Loucy (cell line): Measurements from ENCODE around the gene COL23A1.

ENCODE experiments used
- H2AFZ ChIP-seq: fragments of 200-600 bp; sonication (generic); 2 replicates; pipeline ENCODE4 v1.6.0; 2016; ENCODE audit warnings: antibody characterized with exemption, mild to moderate bottlenecking, low read length, moderate library complexity
- H3F3A ChIP-seq: fragments of 200-600 bp; 2 replicates; pipeline ENCODE4 v1.6.0; 2016; ENCODE audit warnings: antibody characterized with exemption, low read depth, mild to moderate bottlenecking
- H3K27me3 ChIP-seq: fragments of 200-600 bp; sonication (generic); 2 replicates; pipeline ENCODE4 v1.6.1; 2014; ENCODE audit warnings: low read length, mild to moderate bottlenecking; ENCODE audit not compliant: insufficient read depth, poor library complexity, severe bottlenecking
- H3K36me3 ChIP-seq: fragments of 200-600 bp; sonication (generic); 2 replicates; pipeline ENCODE4 v1.6.1; 2016; ENCODE audit warnings: low read length; ENCODE audit not compliant: insufficient read depth
- H3K4me1 ChIP-seq: fragments of 200-600 bp; sonication (generic); 2 replicates; pipeline ENCODE4 v1.5.1; 2014; ENCODE audit warnings: low read length, mild to moderate bottlenecking; ENCODE audit not compliant: insufficient read depth, poor library complexity, severe bottlenecking
- H3K4me2 ChIP-seq: fragments of 200-600 bp; sonication (generic); 2 replicates; pipeline ENCODE4 v1.6.0; 2014; ENCODE audit warnings: antibody characterized with exemption, low read length, low read depth, mild to moderate bottlenecking; ENCODE audit not compliant: poor library complexity, severe bottlenecking
- H3K4me3 ChIP-seq: fragments of 200-600 bp; sonication (generic); 2 replicates; pipeline ENCODE4 v1.5.1; 2014; ENCODE audit warnings: low read length, mild to moderate bottlenecking, mixed read lengths; ENCODE audit not compliant: poor library complexity, severe bottlenecking
- H3K79me2 ChIP-seq: fragments of 200-600 bp; sonication (generic); 2 replicates; pipeline ENCODE4 v1.6.1; 2014; ENCODE audit warnings: low read length; ENCODE audit not compliant: insufficient read depth
- H3K9ac ChIP-seq: fragments of 200-600 bp; sonication (generic); 2 replicates; pipeline ENCODE4 v1.6.0; 2014; ENCODE audit warnings: mild to moderate bottlenecking, low read depth, low read length, moderate library complexity; ENCODE audit not compliant: poor library complexity, severe bottlenecking
- H3K9me2 ChIP-seq: fragments of 200-600 bp; sonication (generic); replicated peaks from 2 replicates; pipeline ENCODE4 v1.6.1; 2016; ENCODE audit warnings: low read depth, low read length, mixed read lengths
- H3K9me3 ChIP-seq: fragments of 200-600 bp; sonication (generic); 2 replicates; pipeline ENCODE4 v1.6.1; 2014; ENCODE audit warnings: mild to moderate bottlenecking, antibody characterized with exemption, low read length, low read depth; ENCODE audit not compliant: insufficient read depth
- H4K20me1 ChIP-seq: fragments of 200-600 bp; sonication (generic); 2 replicates; pipeline ENCODE4 v1.6.0; 2014; ENCODE audit warnings: antibody characterized with exemption, low read length, mild to moderate bottlenecking; ENCODE audit not compliant: insufficient read depth, poor library complexity, severe bottlenecking
- EZH2phosphoT487 ChIP-seq: fragments of 200-600 bp; IDR thresholded peaks from 2 replicates; pipeline ENCODE4 v1.6.1; 2018; ENCODE audit warnings: antibody characterized with exemption, mild to moderate bottlenecking, moderate library complexity, borderline replicate concordance
- TF ChIP-seq, protein P1 (sequence below): fragments of 200-600 bp; sonication (generic); conservative IDR thresholded peaks from 2 replicates; pipeline ENCODE4 v1.5.1; 2014; ENCODE audit warnings: mild to moderate bottlenecking, antibody characterized with exemption, low read length

COL23A1 gene

DNA sequence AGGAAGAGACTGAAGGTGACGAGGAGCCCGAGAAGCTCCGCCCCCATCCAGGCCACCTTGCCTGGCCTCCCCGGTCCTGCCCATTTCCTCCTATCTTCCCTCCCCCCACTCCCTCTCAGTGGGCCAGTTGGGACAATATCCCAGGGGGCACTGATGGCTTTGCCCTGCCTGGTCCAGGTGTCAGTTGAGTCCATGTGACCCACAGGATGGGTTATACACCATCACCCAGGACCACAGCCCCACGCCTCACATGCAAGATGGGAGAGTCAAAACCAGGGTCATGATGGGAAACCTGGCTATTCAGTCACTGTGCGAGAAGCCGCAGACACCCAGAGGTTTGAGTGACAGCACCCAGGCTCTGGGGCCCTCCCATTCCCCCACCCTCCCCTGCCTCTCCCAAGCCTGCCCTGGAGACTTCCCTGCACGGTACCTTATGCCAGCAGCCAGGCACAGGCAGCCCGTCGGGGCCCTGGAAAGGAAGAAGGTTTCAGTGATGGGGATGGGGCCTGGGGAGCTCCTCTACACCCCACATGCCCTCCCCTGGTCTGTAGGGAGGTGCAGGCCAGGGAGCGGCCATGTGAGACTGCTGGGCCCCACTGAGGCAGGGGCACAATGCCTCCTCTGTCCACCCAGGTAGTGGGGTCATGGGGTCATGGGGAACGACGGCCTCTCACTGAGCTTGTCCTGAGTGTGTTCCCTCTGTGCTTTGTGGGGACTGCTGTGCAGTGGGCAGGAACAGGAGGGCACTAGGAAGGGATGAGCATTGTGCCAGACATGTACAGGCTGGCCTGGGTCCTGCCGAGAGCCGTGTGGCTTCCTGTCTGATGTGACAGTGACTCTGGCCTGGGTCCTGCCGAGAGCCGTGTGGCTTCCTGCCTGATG is 351.2 kb downstream of the COL23A1 start:
- Histone ChIP-seq H3K9me2 (no peaks in the 10 kb centered on the region), H3K9ac (peak overlapping the region; percentile 70), H3K79me2 (no peaks in the 10 kb centered on the region), H3K4me1 (peaks cover 17% of the 10 kb centered on the region), H3K9me3 (no peaks in the 10 kb centered on the region), H3K27me3 (no peaks in the 10 kb centered on the region), H4K20me1 (no peaks in the 10 kb centered on the region), H3K4me3 (peak overlapping the region; percentile 53), H2AFZ (no peak overlapping the region), H3F3A (no peaks in the 10 kb centered on the region), H3K4me2 (peak overlapping the region; percentile 80), H3K36me3 (no peaks in the 10 kb centered on the region)
- TF ChIP-seq EZH2phosphoT487 = no peak
- TF ChIP-seq, protein P1, sequence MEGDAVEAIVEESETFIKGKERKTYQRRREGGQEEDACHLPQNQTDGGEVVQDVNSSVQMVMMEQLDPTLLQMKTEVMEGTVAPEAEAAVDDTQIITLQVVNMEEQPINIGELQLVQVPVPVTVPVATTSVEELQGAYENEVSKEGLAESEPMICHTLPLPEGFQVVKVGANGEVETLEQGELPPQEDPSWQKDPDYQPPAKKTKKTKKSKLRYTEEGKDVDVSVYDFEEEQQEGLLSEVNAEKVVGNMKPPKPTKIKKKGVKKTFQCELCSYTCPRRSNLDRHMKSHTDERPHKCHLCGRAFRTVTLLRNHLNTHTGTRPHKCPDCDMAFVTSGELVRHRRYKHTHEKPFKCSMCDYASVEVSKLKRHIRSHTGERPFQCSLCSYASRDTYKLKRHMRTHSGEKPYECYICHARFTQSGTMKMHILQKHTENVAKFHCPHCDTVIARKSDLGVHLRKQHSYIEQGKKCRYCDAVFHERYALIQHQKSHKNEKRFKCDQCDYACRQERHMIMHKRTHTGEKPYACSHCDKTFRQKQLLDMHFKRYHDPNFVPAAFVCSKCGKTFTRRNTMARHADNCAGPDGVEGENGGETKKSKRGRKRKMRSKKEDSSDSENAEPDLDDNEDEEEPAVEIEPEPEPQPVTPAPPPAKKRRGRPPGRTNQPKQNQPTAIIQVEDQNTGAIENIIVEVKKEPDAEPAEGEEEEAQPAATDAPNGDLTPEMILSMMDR = no peak

DNA sequence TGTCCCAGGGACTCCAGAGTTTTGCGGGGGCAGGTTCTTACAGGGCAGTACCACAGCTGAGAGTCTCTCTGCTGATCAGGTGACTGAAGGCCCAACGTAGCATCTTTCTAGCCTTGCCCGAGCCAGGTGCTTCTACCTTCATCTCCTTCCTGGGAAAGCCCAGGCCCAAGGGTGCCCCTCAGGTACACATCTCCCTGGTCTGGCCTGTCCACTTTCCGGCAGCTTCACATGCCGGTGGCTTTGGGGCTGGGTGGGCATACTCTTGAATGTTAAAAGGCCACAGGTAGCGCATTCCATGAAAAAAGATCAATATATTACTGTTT is 351.9 kb downstream of the COL23A1 start:
- Histone ChIP-seq H2AFZ (no peak overlapping the region), H3K27me3 (no peaks in the 10 kb centered on the region), H4K20me1 (no peaks in the 10 kb centered on the region), H3K9me2 (no peaks in the 10 kb centered on the region), H3K4me3 (no peak overlapping the region), H3K4me2 (no peak overlapping the region), H3F3A (no peaks in the 10 kb centered on the region), H3K4me1 (peaks cover 17% of the 10 kb centered on the region), H3K9ac (peak overlapping the region; percentile 70), H3K79me2 (no peaks in the 10 kb centered on the region), H3K36me3 (no peaks in the 10 kb centered on the region), H3K9me3 (no peaks in the 10 kb centered on the region)
- TF ChIP-seq EZH2phosphoT487 = no peak
- TF ChIP-seq, protein P1 = no peak

DNA sequence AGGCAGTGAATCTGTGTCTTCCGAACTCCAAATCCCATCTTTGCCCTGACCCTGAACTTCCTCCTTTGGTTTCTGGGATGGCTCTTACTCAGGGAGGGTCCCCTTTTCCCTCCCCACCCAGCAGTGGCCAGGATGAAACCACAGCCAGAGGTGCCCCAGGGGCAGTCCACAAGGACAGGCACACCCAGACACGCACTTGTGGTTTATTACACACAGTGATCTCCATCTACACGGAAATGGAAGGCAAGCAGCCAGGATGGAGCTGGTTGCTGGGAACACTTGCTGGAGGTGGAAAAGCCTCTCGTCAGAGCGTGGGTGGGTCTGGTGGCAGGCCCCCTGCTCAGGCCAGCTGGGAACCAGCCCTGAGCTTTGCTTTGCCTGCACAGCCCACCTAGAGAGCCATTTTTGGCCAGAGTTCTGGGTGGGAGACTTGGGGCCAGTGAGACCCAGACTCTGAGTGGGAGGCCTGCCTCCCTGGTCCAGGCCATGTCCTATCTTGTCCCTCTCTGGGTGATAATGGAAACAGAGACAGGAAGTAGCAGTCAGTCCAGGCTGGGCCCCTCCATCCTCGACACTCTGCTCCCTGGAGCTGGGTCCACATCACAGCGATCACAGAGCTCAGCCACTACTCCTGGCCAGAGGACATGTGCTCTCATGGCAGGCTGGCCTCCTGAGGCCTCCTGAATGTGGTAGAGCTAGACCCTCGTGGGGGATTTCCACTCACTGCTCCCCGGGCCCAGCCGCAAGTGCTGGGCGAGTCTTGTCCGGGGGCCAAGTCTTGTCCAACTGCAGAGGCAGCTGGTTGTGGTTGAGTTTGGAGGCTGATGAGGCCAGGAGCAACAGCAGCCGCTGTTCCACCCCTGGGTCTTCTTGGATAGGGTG is 352.5 kb downstream of the COL23A1 start:
- Histone ChIP-seq H3K79me2 (no peaks in the 10 kb centered on the region), H3K4me2 (no peak overlapping the region), H2AFZ (no peak overlapping the region), H4K20me1 (no peaks in the 10 kb centered on the region), H3K4me1 (peaks cover 17% of the 10 kb centered on the region), H3K4me3 (no peak overlapping the region), H3F3A (no peaks in the 10 kb centered on the region), H3K36me3 (no peaks in the 10 kb centered on the region), H3K9me3 (no peaks in the 10 kb centered on the region), H3K9me2 (no peaks in the 10 kb centered on the region), H3K27me3 (no peaks in the 10 kb centered on the region), H3K9ac (peak overlapping the region; percentile 70)
- TF ChIP-seq, protein P1 = no peak
- no peak for TF ChIP-seq EZH2phosphoT487
